IMR-90 (cell line): ENCODE results near the gene CGRRF1. TPM values are rescaled to one million over a fixed set of nuclear protein-coding genes. Genes with fewer than 3 reads are reported as not detected.

Source experiments
- ATAC-seq: fragments of 200-7000 bp; cut with Tn5 transposase; 2 replicates; pipeline ENCODE4 v1.9.1; 2020; ENCODE audit warnings: low read depth, mild to moderate bottlenecking, moderate library complexity
- BruUV-seq: library from RNA; stranded (reverse); fragments of 400-500 nt; replicated peaks from 2 replicates; lab custom pipeline; 2021; lab: Mats Ljungman, UMichigan
- CTCF ChIA-PET: fragments of 300-600 bp; formaldehyde crosslinking; extraction: SDS; loops from one replicate; lab custom pipeline; 2021; ENCODE audit warnings: antibody characterized with exemption; lab: Yijun Ruan, JAX
- POLR2A ChIA-PET: fragments of 300-600 bp; sonication (Branson Sonifier 250); formaldehyde crosslinking; loops from one replicate; lab custom pipeline; 2022; ENCODE audit warnings: antibody characterized with exemption; ENCODE audit not compliant: unreplicated experiment; lab: Charles Lee
- DNase-seq: peaks from one replicate; pipeline ENCODE4 v3.0.0; 2013
- H2AFZ ChIP-seq: replicated peaks from 2 replicates; pipeline ENCODE3; 2013; ENCODE audit warnings: low read length, mild to moderate bottlenecking; ENCODE audit not compliant: poor library complexity
- H2AK5ac ChIP-seq: 2 replicates; pipeline ENCODE4 v1.6.1; 2013; ENCODE audit warnings: low read depth, low read length, inconsistent platforms
- H2AK9ac ChIP-seq: replicated peaks from 2 replicates; pipeline ENCODE3; 2013; ENCODE audit warnings: mild to moderate bottlenecking, low read depth, low read length, moderate library complexity; ENCODE audit not compliant: poor library complexity
- H2BK120ac ChIP-seq: 2 replicates; pipeline ENCODE4 v1.6.1; 2013; ENCODE audit warnings: low read depth, low read length, inconsistent platforms
- H2BK15ac ChIP-seq: 3 replicates; pipeline ENCODE4 v1.6.1; 2013; ENCODE audit warnings: low read depth, low read length, inconsistent platforms
- H2BK20ac ChIP-seq: 2 replicates; pipeline ENCODE4 v1.6.1; 2013; ENCODE audit warnings: low read depth, mild to moderate bottlenecking, inconsistent platforms, low read length, moderate library complexity
- H2BK5ac ChIP-seq: 2 replicates; pipeline ENCODE4 v1.6.1; 2013; ENCODE audit warnings: mild to moderate bottlenecking, low read depth, low read length, inconsistent platforms; ENCODE audit not compliant: poor library complexity, severe bottlenecking
- H3K14ac ChIP-seq: replicated peaks from 2 replicates; pipeline ENCODE4 v1.6.1; 2013; ENCODE audit warnings: low read depth, low read length, inconsistent platforms
- H3K18ac ChIP-seq: 2 replicates; pipeline ENCODE4 v1.6.1; 2013; ENCODE audit warnings: low read depth, low read length, control low read depth
- H3K23ac ChIP-seq: 2 replicates; pipeline ENCODE4 v1.6.1; 2013; ENCODE audit warnings: low read depth, low read length, inconsistent platforms
- H3K27ac ChIP-seq: 2 replicates; pipeline ENCODE4 v1.5.1; 2013; ENCODE audit warnings: mild to moderate bottlenecking, control low read depth, low read length; ENCODE audit not compliant: insufficient read depth
- H3K27me3 ChIP-seq: 2 replicates; pipeline ENCODE4 v1.6.1; 2013; ENCODE audit warnings: low read length; ENCODE audit not compliant: control insufficient read depth, insufficient read depth
- H3K36me3 ChIP-seq: 2 replicates; pipeline ENCODE4 v1.6.1; 2013; ENCODE audit warnings: low read length, mixed read lengths; ENCODE audit not compliant: control insufficient read depth, insufficient read depth
- H3K4ac ChIP-seq: 2 replicates; pipeline ENCODE4 v1.6.1; 2013; ENCODE audit warnings: low read depth, low read length, inconsistent platforms
- H3K4me1 ChIP-seq: 2 replicates; pipeline ENCODE4 v1.6.1; 2013; ENCODE audit warnings: low read length, mixed read lengths; ENCODE audit not compliant: control insufficient read depth, insufficient read depth
- H3K4me2 ChIP-seq: 2 replicates; pipeline ENCODE4 v1.6.1; 2013; ENCODE audit warnings: low read depth, mild to moderate bottlenecking, control low read depth, low read length, moderate library complexity
- H3K4me3 ChIP-seq: 2 replicates; pipeline ENCODE4 v1.5.1; 2013; ENCODE audit warnings: low read depth, mild to moderate bottlenecking, control low read depth, low read length, moderate library complexity; ENCODE audit not compliant: insufficient read depth
- H3K56ac ChIP-seq: 2 replicates; pipeline ENCODE4 v1.6.1; 2013; ENCODE audit warnings: low read length, inconsistent platforms; ENCODE audit not compliant: insufficient read depth; ENCODE audit errors: extremely low read depth
- H3K79me1 ChIP-seq, 2 experiments: 2 replicates each; pipeline ENCODE4 v1.6.1; 2013; ENCODE audit warnings: low read length in 2 of 2, inconsistent platforms in 1 of 2, low read depth in 1 of 2
- H3K9ac ChIP-seq: 2 replicates; pipeline ENCODE4 v1.6.1; 2013; ENCODE audit warnings: low read depth, low read length, control low read depth
- H3K9me1 ChIP-seq: 2 replicates; pipeline ENCODE4 v1.6.1; 2013; ENCODE audit warnings: low read length, inconsistent platforms; ENCODE audit not compliant: insufficient read depth
- H3K9me3 ChIP-seq: 2 replicates; pipeline ENCODE4 v1.6.1; 2013; ENCODE audit warnings: low read length; ENCODE audit not compliant: control insufficient read depth, insufficient read depth
- H4K20me1 ChIP-seq: 2 replicates; pipeline ENCODE4 v1.6.1; 2013; ENCODE audit warnings: low read length, inconsistent platforms; ENCODE audit not compliant: insufficient read depth
- H4K5ac ChIP-seq: 2 replicates; pipeline ENCODE4 v1.6.1; 2013; ENCODE audit warnings: mild to moderate bottlenecking, low read depth, low read length, control low read depth
- H4K8ac ChIP-seq, 2 experiments: 2 replicates each; pipeline ENCODE4 v1.6.1; 2013; ENCODE audit warnings: low read depth in 2 of 2, low read length in 2 of 2, control low read depth in 1 of 2, inconsistent platforms in 1 of 2
- H4K91ac ChIP-seq: 2 replicates; pipeline ENCODE4 v1.6.1; 2013; ENCODE audit warnings: low read depth, low read length, inconsistent platforms; ENCODE audit not compliant: insufficient read depth
- BHLHE40 ChIP-seq: fragments of 150-350 bp; IDR thresholded peaks from 2 replicates; pipeline ENCODE4 v1.6.1; 2016; ENCODE audit warnings: mild to moderate bottlenecking, low read depth, low read length
- MAZ ChIP-seq: IDR thresholded peaks from 2 replicates; pipeline ENCODE4 v1.6.1; 2012; ENCODE audit warnings: low read depth, mild to moderate bottlenecking, low read length, improper control_type of control experiment, moderate library complexity, borderline replicate concordance
- MXI1 ChIP-seq: IDR thresholded peaks from 2 replicates; pipeline ENCODE4 v1.6.1; 2012; ENCODE audit warnings: low read depth, mild to moderate bottlenecking, low read length, moderate library complexity, borderline replicate concordance
- NFE2L2 ChIP-seq: fragments of 150-350 bp; IDR thresholded peaks from 2 replicates; pipeline ENCODE4 v1.6.1; 2016; ENCODE audit warnings: low read depth, mild to moderate bottlenecking, low read length
- POLR2A ChIP-seq: IDR thresholded peaks from 2 replicates; pipeline ENCODE4 v1.6.1; 2012; ENCODE audit warnings: mild to moderate bottlenecking, low read depth, low read length
- RAD21 ChIP-seq: IDR thresholded peaks from 2 replicates; pipeline ENCODE4 v1.6.1; 2012; ENCODE audit warnings: low read length, improper control_type of control experiment
- RCOR1 ChIP-seq: IDR thresholded peaks from 2 replicates; pipeline ENCODE4 v1.6.1; 2012; ENCODE audit warnings: mild to moderate bottlenecking, low read length, improper control_type of control experiment; ENCODE audit not compliant: insufficient replicate concordance
- RFX5 ChIP-seq: IDR thresholded peaks from 2 replicates; pipeline ENCODE4 v1.8.0; 2012; ENCODE audit warnings: low read depth, mild to moderate bottlenecking, low read length, moderate library complexity
- SMC3 ChIP-seq: fragments of 150-350 bp; IDR thresholded peaks from 2 replicates; pipeline ENCODE4 v1.6.1; 2016; ENCODE audit warnings: low read depth, mild to moderate bottlenecking, antibody characterized with exemption, low read length, moderate library complexity
- WGBS, 2 experiments: methylation state at CpG; one replicate each; pipeline versions ENCODE4 v1.1.5 to v1.1.7; 2013; ENCODE audit warnings: missing lambda C conversion rate in 2 of 2; ENCODE audit not compliant: insufficient read length in 1 of 2; ENCODE audit errors: extremely low coverage in 2 of 2; 5-methylcytosine and 5-hydroxymethylcytosine counted together
- dilution Hi-C: fragments of 300-500 bp; cut with HindIII; formaldehyde crosslinking; loops from one replicate; pipeline ENCODE4 v1.14.3; 2018; ENCODE audit warnings: low sequenced_read_pairs; ENCODE audit not compliant: unreplicated experiment
- in situ Hi-C: fragments of 300-500 bp; cut with MboI; formaldehyde crosslinking; loops from 3 replicates; pipeline ENCODE4 v1.14.3; 2019; ENCODE audit warnings: low sequenced_read_pairs, inconsistent platforms, mixed read lengths
- intact Hi-C: fragments of 100-400 bp; cut with micrococcal nuclease; formaldehyde crosslinking; loops from 2 replicates; pipeline ENCODE4 v1.10.0; 2022
- polyA plus RNA-seq, 3 experiments: library from polyadenylated mRNA; depleted of rRNA; stranded (reverse); fragments of >200 nt; gene quantifications; 2 replicates each; pipeline ENCODE4 v1.2.3, GENCODE V29; 2012; ENCODE audit warnings: low replicate concordance in 1 of 3
- total RNA-seq: library from RNA; depleted of rRNA; stranded (reverse); fragments of >200 nt; gene quantifications from 2 replicates; pipeline ENCODE4 v1.2.3, GENCODE V29; 2012
- TF ChIP-seq, protein P1 (sequence below): conservative IDR thresholded peaks from 2 replicates; pipeline ENCODE4 v1.5.1; 2012; ENCODE audit warnings: mild to moderate bottlenecking, low read depth, low read length, improper control_type of control experiment
- TF ChIP-seq, protein P2 (sequence below): fragments of 150-350 bp; IDR thresholded peaks from 2 replicates; pipeline ENCODE4 v1.6.1; 2017; ENCODE audit warnings: mild to moderate bottlenecking, antibody characterized with exemption, low read length, low read depth

CGRRF1 gene
- total and polyA plus RNA-seq, 2 of the 4 experiments (the other 2 are of a cell fraction) = 6.0 to 13.8 TPM

DNA sequence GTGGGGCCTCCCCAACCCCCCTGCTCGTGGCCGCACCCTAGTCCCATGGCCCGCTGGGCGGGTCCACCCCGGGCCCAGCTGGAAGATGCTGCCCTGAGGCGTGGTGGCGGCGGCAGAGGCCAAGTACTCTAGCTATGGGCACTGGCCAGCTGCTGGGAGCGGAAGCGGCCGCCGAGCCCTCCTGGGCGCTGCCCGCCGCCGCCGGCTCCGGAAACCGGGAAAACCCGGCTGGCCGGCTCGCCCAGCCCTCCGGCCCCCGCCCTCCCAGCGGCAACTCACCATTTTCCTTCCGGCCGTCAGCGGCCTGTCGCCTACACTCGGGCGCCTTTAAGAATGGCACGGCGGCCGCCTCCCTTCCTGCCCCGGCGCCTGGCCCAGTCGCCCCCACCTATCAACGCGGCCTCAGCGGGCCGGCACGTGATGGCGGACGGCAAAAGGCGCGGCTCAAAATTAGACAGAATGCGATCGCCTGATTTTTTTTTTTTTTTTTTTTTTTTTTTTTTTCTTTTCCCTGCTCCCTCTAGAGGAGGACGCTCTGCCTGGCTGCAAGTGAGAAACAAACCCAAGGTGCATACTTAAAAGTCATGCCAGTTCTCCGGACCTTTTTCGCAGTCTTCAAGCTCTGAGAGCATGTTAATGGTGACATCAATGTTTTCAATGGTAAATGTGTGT, 20.9 kb upstream of the CGRRF1 start, which contains the start of gene GMFB:
Gene GMFB, minus strand, starts transcription at position 335 of the 672 bp plus-strand sequence. Its CDS starts 53 bp downstream, at position 282.
- ATAC-seq = peak; percentile 94
- intact Hi-C loops = no loop called here
- Histone ChIP-seq H3K56ac (peak within 1 kb of the TSS; percentile 95), H3K27ac (peak within 1 kb of the TSS; percentile 91), H2BK20ac (peak within 1 kb of the TSS; percentile 80), H2AK9ac (peak within 1 kb of the TSS; percentile 99), H2AK5ac (peak within 1 kb of the TSS; percentile 68), H3K4me3 (peak within 1 kb of the TSS; percentile 89), H3K36me3 (no peaks in the 10 kb centered on the region), H3K18ac (peak within 1 kb of the TSS; percentile 68), H3K4me2 (peak within 1 kb of the TSS; percentile 98), H3K27me3 (no peaks in the 10 kb centered on the region), H4K8ac (peak within 1 kb of the TSS; percentile 96 to 99), H4K20me1 (peaks cover 12% of the 10 kb centered on the region; the same call in 1 of the 2 replicates), H3K14ac (peak within 1 kb of the TSS; percentile 97), H2BK120ac (peak within 1 kb of the TSS; percentile 86), H3K9ac (peak within 1 kb of the TSS; percentile 86), H3K79me1 (peaks cover 6 to 23% of the 10 kb centered on the region in 2 experiments), H2BK15ac (peak within 1 kb of the TSS; percentile 50; the same call in 1 of the 3 replicates), H4K5ac (peak within 1 kb of the TSS; percentile 88), H3K9me3 (no peaks in the 10 kb centered on the region), H3K23ac (peak within 1 kb of the TSS; percentile 97), H3K4me1 (0 out of 2 replicates have a peak, but pooled peaks cover 4% of the 10 kb centered on the region), H3K4ac (peak within 1 kb of the TSS; percentile 93), H2BK5ac (peak within 1 kb of the TSS; percentile 79), H2AFZ (peak within 1 kb of the TSS; percentile 97), H3K9me1 (no peaks in the 10 kb centered on the region), H4K91ac (peak within 1 kb of the TSS; percentile 75)
- ChIA-PET POLR2A (interaction anchor here (0.7 kb wide), 1 partner anchor 21 kb away, joined by 3 read pairs; the partner anchor contains the start of gene CGRRF1), CTCF (interaction anchor here (1.0 kb wide), 1 partner anchor 21 kb away, joined by 3 read pairs; the partner anchor contains the start of gene CGRRF1)
- WGBS, 2 experiments = 0% methylated on average over 7 of the region's 51 CpGs; no CpG with 5 or more reads in 1 of the 2 experiments
- in situ Hi-C loops = no loop called here
- BruUV-seq = no TSS peak
- TF ChIP-seq SMC3 (0 out of 2 replicates have a peak, but pooled peaks have one; percentile 7), RAD21 (no peak), MAZ (peak; percentile 90; the same call in 1 of the 2 replicates), NFE2L2 (no peak), POLR2A (peak; percentile 94), RCOR1 (peak; percentile 59), BHLHE40 (peak; percentile 100), MXI1 (peak; percentile 59; the same call in 1 of the 2 replicates), RFX5 (0 out of 2 replicates have a peak, but pooled peaks have one; percentile 30)
- TF ChIP-seq, protein P1, sequence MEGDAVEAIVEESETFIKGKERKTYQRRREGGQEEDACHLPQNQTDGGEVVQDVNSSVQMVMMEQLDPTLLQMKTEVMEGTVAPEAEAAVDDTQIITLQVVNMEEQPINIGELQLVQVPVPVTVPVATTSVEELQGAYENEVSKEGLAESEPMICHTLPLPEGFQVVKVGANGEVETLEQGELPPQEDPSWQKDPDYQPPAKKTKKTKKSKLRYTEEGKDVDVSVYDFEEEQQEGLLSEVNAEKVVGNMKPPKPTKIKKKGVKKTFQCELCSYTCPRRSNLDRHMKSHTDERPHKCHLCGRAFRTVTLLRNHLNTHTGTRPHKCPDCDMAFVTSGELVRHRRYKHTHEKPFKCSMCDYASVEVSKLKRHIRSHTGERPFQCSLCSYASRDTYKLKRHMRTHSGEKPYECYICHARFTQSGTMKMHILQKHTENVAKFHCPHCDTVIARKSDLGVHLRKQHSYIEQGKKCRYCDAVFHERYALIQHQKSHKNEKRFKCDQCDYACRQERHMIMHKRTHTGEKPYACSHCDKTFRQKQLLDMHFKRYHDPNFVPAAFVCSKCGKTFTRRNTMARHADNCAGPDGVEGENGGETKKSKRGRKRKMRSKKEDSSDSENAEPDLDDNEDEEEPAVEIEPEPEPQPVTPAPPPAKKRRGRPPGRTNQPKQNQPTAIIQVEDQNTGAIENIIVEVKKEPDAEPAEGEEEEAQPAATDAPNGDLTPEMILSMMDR = peak; percentile 57
- TF ChIP-seq, protein P2, sequence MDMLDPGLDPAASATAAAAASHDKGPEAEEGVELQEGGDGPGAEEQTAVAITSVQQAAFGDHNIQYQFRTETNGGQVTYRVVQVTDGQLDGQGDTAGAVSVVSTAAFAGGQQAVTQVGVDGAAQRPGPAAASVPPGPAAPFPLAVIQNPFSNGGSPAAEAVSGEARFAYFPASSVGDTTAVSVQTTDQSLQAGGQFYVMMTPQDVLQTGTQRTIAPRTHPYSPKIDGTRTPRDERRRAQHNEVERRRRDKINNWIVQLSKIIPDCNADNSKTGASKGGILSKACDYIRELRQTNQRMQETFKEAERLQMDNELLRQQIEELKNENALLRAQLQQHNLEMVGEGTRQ = peak; percentile 97
- DNase-seq = peak; percentile 91
- dilution Hi-C loops = no loop called here
